ENCODE measurements around the gene CCDC47. TPM values are rescaled to one million over a fixed set of nuclear protein-coding genes. Genes with fewer than 3 reads are reported as not detected.

CCDC47 gene
- total RNA-seq, 1 experiment from 2014 or later = 70.9 TPM

- TF ChIP-seq CDX4 (CRISPR knock-in tag; IDR thresholded peaks at IDR 0.05; ENCODE audit: borderline replicate concordance) = no peak
- TF ChIP-seq ERG (CRISPR knock-in tag; IDR thresholded peaks at IDR 0.05) = no peak
- 0 out of 2 replicates have a peak, but pooled peaks have one; percentile 50 for TF ChIP-seq NR3C1 (CRISPR knock-in tag; conservative IDR thresholded peaks at IDR 0.05; ENCODE audit: low read depth)
- peak; percentile 64 for TF ChIP-seq RELA (CRISPR knock-in tag; IDR thresholded peaks at IDR 0.05; ENCODE audit: borderline replicate concordance)
- TF ChIP-seq ZNF416 (CRISPR knock-in tag; IDR thresholded peaks at IDR 0.05) = no peak
- TF ChIP-seq ZBTB21 (CRISPR knock-in tag; IDR thresholded peaks at IDR 0.05; ENCODE audit: borderline replicate concordance) = peak; percentile 42; the same call in 1 of the 2 replicates
- no peak for TF ChIP-seq ATF2 (CRISPR knock-in tag; IDR thresholded peaks at IDR 0.05; ENCODE audit: borderline replicate concordance, low read depth)
- TF ChIP-seq ZNF512 (CRISPR knock-in tag; IDR thresholded peaks at IDR 0.05; ENCODE audit: borderline replicate concordance) = no peak
- TF ChIP-seq HMGA2 (CRISPR knock-in tag; IDR thresholded peaks at IDR 0.05) = no peak
- no peak for TF ChIP-seq CREB1 (CRISPR knock-in tag; IDR thresholded peaks at IDR 0.05)
- no peak for TF ChIP-seq ZNF425 (CRISPR knock-in tag; conservative IDR thresholded peaks at IDR 0.05)
- TF ChIP-seq ZNF121 (CRISPR knock-in tag; IDR thresholded peaks at IDR 0.05) = no peak
- peak; percentile 55; the same call in 1 of the 2 replicates for TF ChIP-seq ZNF219 (CRISPR knock-in tag; IDR thresholded peaks at IDR 0.05; ENCODE audit: borderline replicate concordance)
- TF ChIP-seq ATF3 (CRISPR knock-in tag; conservative IDR thresholded peaks at IDR 0.05) = 0 out of 2 replicates have a peak, but pooled peaks have one; percentile 10
- peak; percentile 13 for TF ChIP-seq USF2 (CRISPR knock-in tag; IDR thresholded peaks at IDR 0.05)
Observed at GRCh38 chr17:63700528-63701455, 72.6 kb downstream of the CCDC47 start (continued).
